Activated CD8-positive, alpha-beta T cell treated with anti-CD3 and anti-CD28 coated beads for 36 hours (primary cell): Measurements from ENCODE around the gene TANGO6. TPM values are rescaled to one million over a fixed set of nuclear protein-coding genes. Genes with fewer than 3 reads are reported as not detected.

ENCODE experiments used
- ATAC-seq: fragments of 200-7000 bp; cut with Tn5 transposase; one replicate; pipeline ENCODE4 v1.10.0; 2021; ENCODE audit warnings: mild to moderate bottlenecking, moderate library complexity
- CTCF ChIA-PET: fragments of 350-600 bp; sonication (Branson Sonifier 250); formaldehyde crosslinking; loops from one replicate; lab custom pipeline; 2021; ENCODE audit warnings: antibody characterized with exemption; lab: Charles Lee
- POLR2A ChIA-PET: fragments of 350-600 bp; sonication (Branson Sonifier 250); formaldehyde crosslinking; loops from one replicate; lab custom pipeline; 2021; ENCODE audit warnings: antibody characterized with exemption; lab: Charles Lee
- DNase-seq: peaks from one replicate; pipeline ENCODE4 v3.0.0-alpha.2; 2020
- H3K27ac Mint-ChIP-seq: one replicate; pipeline ENCODE4 v1.8.0; 2021; ENCODE audit warnings: mild to moderate bottlenecking, mixed read lengths
- H3K27me3 Mint-ChIP-seq: one replicate; pipeline ENCODE4 v1.8.0; 2021; ENCODE audit warnings: mixed read lengths
- H3K36me3 Mint-ChIP-seq: one replicate; pipeline ENCODE4 v1.8.0; 2021; ENCODE audit warnings: low read depth, mixed read lengths
- H3K4me1 Mint-ChIP-seq: one replicate; pipeline ENCODE4 v1.8.0; 2021; ENCODE audit warnings: low read depth, mixed read lengths
- H3K4me3 Mint-ChIP-seq: one replicate; pipeline ENCODE4 v1.8.0; 2021; ENCODE audit warnings: mild to moderate bottlenecking, moderate library complexity, mixed read lengths
- H3K9me3 Mint-ChIP-seq: one replicate; pipeline ENCODE4 v1.8.0; 2021; ENCODE audit warnings: mixed read lengths
- CTCF ChIP-seq: fragments of 200-600 bp; IDR thresholded peaks from one replicate; pipeline ENCODE4 v1.8.0; 2022; ENCODE audit warnings: antibody characterized with exemption, mild to moderate bottlenecking
- intact Hi-C: fragments of 100-400 bp; cut with micrococcal nuclease; formaldehyde crosslinking; loops from one replicate; pipeline ENCODE4 v1.10.0; 2022
- total RNA-seq, 2 experiments: library from RNA; stranded (reverse); gene quantifications; one replicate each; pipeline ENCODE4 v1.2.3, GENCODE V29; 2021

TANGO6 gene
- total RNA-seq, 2 experiments from 2014 or later: 23.0 to 27.0 TPM

- ATAC-seq: no peak
- Mint-ChIP-seq H3K27ac (peak overlapping the region; percentile 18), H3K4me1 (peaks cover 11% of the 10 kb centered on the region), H3K9me3 (no peaks in the 10 kb centered on the region), H3K4me3 (no peak overlapping the region), H3K36me3 (peaks cover 10% of the 10 kb centered on the region), H3K27me3 (no peaks in the 10 kb centered on the region)
- no peak for TF ChIP-seq CTCF
- CTCF ChIA-PET: interaction anchor here (0.7 to 1.1 kb wide), 3 partner anchors 8 to 241 kb away, joined by 3 read pairs; partner anchors contain the start of gene HAS3
- POLR2A ChIA-PET: interaction anchor here (0.9 kb wide), 1 partner anchor 23 kb away, joined by 3 read pairs; no protein-coding TSS in a partner anchor
- DNase-seq: no peak
- intact Hi-C loops: no loop called here
Measured at GRCh38 chr16:69088684-69089083, 245.4 kb downstream of the TANGO6 start.

- POLR2A ChIA-PET: interaction anchor here (0.9 to 1.6 kb wide), 3 partner anchors 9 to 24 kb away, joined by 3 to 4 read pairs (median 3); no protein-coding TSS in a partner anchor
- Mint-ChIP-seq H3K4me3 (no peak overlapping the region), H3K4me1 (peaks cover 11% of the 10 kb centered on the region), H3K36me3 (peaks cover 10% of the 10 kb centered on the region), H3K27ac (no peak overlapping the region), H3K27me3 (no peaks in the 10 kb centered on the region), H3K9me3 (no peaks in the 10 kb centered on the region)
- peak; percentile 41 for DNase-seq
- no peak for TF ChIP-seq CTCF
- CTCF ChIA-PET: interaction anchor here (0.7 to 1.1 kb wide), 5 partner anchors 8 to 242 kb away, joined by 3 to 4 read pairs (median 3); partner anchors contain the start of gene HAS3
- ATAC-seq: peak; percentile 82
- intact Hi-C loops: no loop called here
Measured at GRCh38 chr16:69089091-69089910, 246.0 kb downstream of the TANGO6 start.

- intact Hi-C loops: no loop called here
- ChIA-PET POLR2A (no interaction called here), CTCF (interaction anchor here (0.7 to 2.2 kb wide), 2 partner anchors 18 to 30 kb away, joined by 3 to 11 read pairs; no protein-coding TSS in a partner anchor)
- ATAC-seq: no peak
- H3K27me3 Mint-ChIP-seq: no peaks in the 10 kb centered on the region
- H3K36me3 Mint-ChIP-seq: no peaks in the 10 kb centered on the region
- no peak for DNase-seq
- H3K4me1 Mint-ChIP-seq: peaks cover 6% of the 10 kb centered on the region
- TF ChIP-seq CTCF: no peak
- no peak overlapping the region for H3K27ac Mint-ChIP-seq
- no peaks in the 10 kb centered on the region for H3K9me3 Mint-ChIP-seq
- no peak overlapping the region for H3K4me3 Mint-ChIP-seq
Measured at GRCh38 chr16:69093974-69094373, 250.6 kb downstream of the TANGO6 start.

GRCh38 chr16:69094501-69094900 lies 251.2 kb downstream of the TANGO6 start:
- no peak for TF ChIP-seq CTCF
- Mint-ChIP-seq H3K27me3 (no peaks in the 10 kb centered on the region), H3K4me1 (peaks cover under 1% of the 10 kb centered on the region), H3K27ac (no peak overlapping the region), H3K36me3 (no peaks in the 10 kb centered on the region), H3K4me3 (no peak overlapping the region), H3K9me3 (no peaks in the 10 kb centered on the region)
- DNase-seq: no peak
- ChIA-PET CTCF (interaction anchor here (0.7 kb wide), 1 partner anchor 30 kb away, joined by 3 read pairs; no protein-coding TSS in a partner anchor), POLR2A (no interaction called here)
- intact Hi-C loops: no loop called here
- no peak for ATAC-seq

GRCh38 chr16:69095193-69095592 lies 251.9 kb downstream of the TANGO6 start:
- Mint-ChIP-seq H3K27me3 (no peaks in the 10 kb centered on the region), H3K27ac (no peak overlapping the region), H3K36me3 (no peaks in the 10 kb centered on the region), H3K4me3 (no peak overlapping the region), H3K4me1 (no peaks in the 10 kb centered on the region), H3K9me3 (no peaks in the 10 kb centered on the region)
- TF ChIP-seq CTCF: no peak
- DNase-seq (no peak), ATAC-seq (no peak)
- intact Hi-C loops: no loop called here
- CTCF ChIA-PET: no interaction called here
- POLR2A ChIA-PET: no interaction called here
